GM12878 (cell line): ENCODE measurements around the gene CADM3. TPM values are rescaled to one million over a fixed set of nuclear protein-coding genes. Genes with fewer than 3 reads are reported as not detected.

Source experiments
- BCL3 ChIP-seq: IDR thresholded peaks from 2 replicates; pipeline ENCODE4 v1.6.1; 2011; ENCODE audit warnings: borderline replicate concordance, low read depth, mild to moderate bottlenecking, moderate library complexity, low read length; ENCODE audit not compliant: insufficient read depth, poor library complexity, severe bottlenecking
- CHD1 ChIP-seq: IDR thresholded peaks from 2 replicates; pipeline ENCODE4 v1.6.1; 2012; ENCODE audit warnings: low read depth, low read length, improper control_type of control experiment
- DPF2 ChIP-seq: fragments of 450-650 bp; IDR thresholded peaks from 2 replicates; pipeline ENCODE4 v1.6.1; 2017; ENCODE audit warnings: mild to moderate bottlenecking
- E2F8 ChIP-seq: fragments of 450-650 bp; IDR thresholded peaks from 2 replicates; pipeline ENCODE4 v1.6.1; 2018; ENCODE audit warnings: mild to moderate bottlenecking, low read depth, moderate library complexity; ENCODE audit not compliant: partially characterized antibody
- EGR1 ChIP-seq, 2 experiments: IDR thresholded peaks; 1 replicate in 1 of 2; 2 replicates in 1 of 2; pipeline ENCODE4 v1.6.1; 2011 to 2012; ENCODE audit warnings: low read depth in 2 of 2, low read length in 2 of 2, borderline replicate concordance in 1 of 2, mild to moderate bottlenecking in 1 of 2, moderate library complexity in 1 of 2
- ELK1 ChIP-seq: IDR thresholded peaks from 2 replicates; pipeline ENCODE4 v1.6.1; 2012; ENCODE audit warnings: low read depth, low read length, improper control_type of control experiment
- EZH2 ChIP-seq: IDR thresholded peaks from 2 replicates; pipeline ENCODE4 v1.6.1; 2012; ENCODE audit warnings: low read depth, mild to moderate bottlenecking, control low read depth, inconsistent platforms, low read length, borderline replicate concordance; ENCODE audit not compliant: control insufficient read depth
- GABPA ChIP-seq: IDR thresholded peaks from 2 replicates; pipeline ENCODE4 v1.6.1; 2014; ENCODE audit warnings: antibody characterized with exemption, low read depth, mild to moderate bottlenecking, inconsistent platforms
- IRF4 ChIP-seq: IDR thresholded peaks from 2 replicates; pipeline ENCODE4 v1.6.1; 2011; ENCODE audit warnings: low read depth, low read length
- MEF2A ChIP-seq: IDR thresholded peaks from 2 replicates; pipeline ENCODE4 v1.6.1; 2011; ENCODE audit warnings: low read depth, mild to moderate bottlenecking, low read length, moderate library complexity; ENCODE audit not compliant: insufficient read depth
- MTA3 ChIP-seq: IDR thresholded peaks from 2 replicates; pipeline ENCODE4 v1.6.1; 2012; ENCODE audit warnings: low read length, inconsistent platforms, borderline replicate concordance
- MXI1 ChIP-seq: fragments of 150-350 bp; IDR thresholded peaks from 2 replicates; pipeline ENCODE4 v1.6.1; 2011; ENCODE audit warnings: low read depth, mild to moderate bottlenecking, inconsistent platforms, low read length, improper control_type of control experiment
- PRDM15 ChIP-seq: fragments of 450-650 bp; formaldehyde crosslinking; IDR thresholded peaks from 2 replicates; pipeline ENCODE4 v1.4.0; 2020; ENCODE audit warnings: mild to moderate bottlenecking, moderate library complexity
- RAD21 ChIP-seq: IDR thresholded peaks from 2 replicates; pipeline ENCODE4 v1.6.1; 2011; ENCODE audit warnings: mild to moderate bottlenecking, low read depth, low read length, moderate library complexity; ENCODE audit not compliant: insufficient read depth
- RCOR1 ChIP-seq: conservative IDR thresholded peaks from 2 replicates; pipeline ENCODE4 v1.6.1; 2012; ENCODE audit warnings: low read depth, low read length, improper control_type of control experiment
- SMAD1 ChIP-seq: fragments of 450-650 bp; IDR thresholded peaks from 2 replicates; pipeline ENCODE4 v1.6.1; 2018; ENCODE audit warnings: mild to moderate bottlenecking, low read depth; ENCODE audit not compliant: partially characterized antibody
- SP1 ChIP-seq: IDR thresholded peaks from one replicate; pipeline ENCODE4 v1.6.1; 2011; ENCODE audit warnings: low read depth, low read length
- SRF ChIP-seq, 2 experiments: IDR thresholded peaks; 2 replicates each; pipeline ENCODE4 v1.6.1; 2011; ENCODE audit warnings: low read depth in 2 of 2, low read length in 2 of 2, mild to moderate bottlenecking in 1 of 2, moderate library complexity in 1 of 2
- polyA plus RNA-seq, 11 experiments: library from polyadenylated mRNA; depleted of rRNA in 4 of 11; unstranded in 6 of 11; stranded (reverse) in 5 of 11; fragments of >200 nt; fragmentation: Nextera tagmentation in 4 of 11; fragmentation: Illumina TruSeq in 1 of 11; extraction: Ambion mirVana in 4 of 11; extraction: Trizol in 1 of 11; gene quantifications; 1 replicate in 1 of 11; 2 replicates in 10 of 11; pipeline versions ENCODE4 v1.2.1 to v1.2.3, GENCODE V29; 2011 to 2016; ENCODE audit warnings: inconsistent platforms in 2 of 11, missing spikeins in 2 of 11, low read depth in 1 of 11
- total RNA-seq, 4 experiments: library from RNA; depleted of rRNA in 3 of 4; stranded (reverse); fragments of >200 nt in 3 of 4; fragmentation: Illumina TruSeq in 1 of 4; extraction: Trizol in 1 of 4; gene quantifications; 2 replicates each; pipeline versions ENCODE4 v1.2.1 to v1.2.3, GENCODE V29; 2013 to 2021
- TF ChIP-seq, protein P1 (sequence below): fragments of 450-650 bp; IDR thresholded peaks from 2 replicates; pipeline ENCODE4 v1.6.1; 2016; ENCODE audit warnings: mild to moderate bottlenecking

The CADM3 gene
- total and polyA plus RNA-seq, 10 of the 15 experiments (the other 5 are each of a cell fraction or from before 2014, with no cell fraction given), result 0.04 to 0.37 TPM; not detected in 8

DNA sequence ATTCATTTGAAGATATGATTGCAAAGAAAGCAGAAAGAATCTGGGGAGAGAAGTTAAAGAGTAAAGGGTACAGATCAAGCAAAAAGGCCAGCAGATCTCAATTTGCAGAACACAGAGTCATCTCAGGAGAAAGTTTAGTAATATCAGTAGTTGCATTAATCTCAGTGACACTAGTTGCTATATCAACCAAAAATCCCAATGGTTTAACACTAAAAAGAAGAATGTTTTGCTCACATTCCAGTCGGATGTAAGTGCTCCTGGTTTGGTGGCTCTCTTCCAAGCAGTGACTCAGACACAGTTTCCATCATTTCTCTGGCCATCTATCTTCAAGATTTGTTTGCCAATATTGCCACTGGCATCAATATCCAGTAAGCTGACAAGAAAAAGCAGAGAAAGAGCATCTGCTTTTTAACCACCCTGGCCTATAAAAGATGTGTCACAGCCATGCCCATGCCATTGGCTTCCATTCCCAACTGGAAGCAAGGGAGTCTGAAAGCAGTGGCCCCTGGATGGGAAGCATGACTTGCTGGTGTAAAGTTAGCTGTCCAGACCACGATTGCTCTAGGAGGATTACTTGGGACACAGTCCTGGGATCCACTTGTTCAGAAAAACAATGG is 49.3 kb upstream of the CADM3 start (continued):
- TF ChIP-seq, protein P1, sequence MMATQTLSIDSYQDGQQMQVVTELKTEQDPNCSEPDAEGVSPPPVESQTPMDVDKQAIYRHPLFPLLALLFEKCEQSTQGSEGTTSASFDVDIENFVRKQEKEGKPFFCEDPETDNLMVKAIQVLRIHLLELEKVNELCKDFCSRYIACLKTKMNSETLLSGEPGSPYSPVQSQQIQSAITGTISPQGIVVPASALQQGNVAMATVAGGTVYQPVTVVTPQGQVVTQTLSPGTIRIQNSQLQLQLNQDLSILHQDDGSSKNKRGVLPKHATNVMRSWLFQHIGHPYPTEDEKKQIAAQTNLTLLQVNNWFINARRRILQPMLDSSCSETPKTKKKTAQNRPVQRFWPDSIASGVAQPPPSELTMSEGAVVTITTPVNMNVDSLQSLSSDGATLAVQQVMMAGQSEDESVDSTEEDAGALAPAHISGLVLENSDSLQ, result peak; percentile 92
- TF ChIP-seq RCOR1, result no peak
- TF ChIP-seq SRF (IDR thresholded peaks at IDR 0.05; ENCODE audit: low read depth in 2 of 2, low read length in 2 of 2), result peak in 1 of 2 experiments; percentile 71; a peak in 2 of 4 replicates
- TF ChIP-seq MEF2A, result 0 out of 2 replicates have a peak, but pooled peaks have one; percentile 13
- 0 out of 2 replicates have a peak, but pooled peaks have one; percentile 32 for TF ChIP-seq GABPA
- peak; percentile 98 for TF ChIP-seq IRF4
- TF ChIP-seq RAD21, result no peak
- no peak for TF ChIP-seq PRDM15
- TF ChIP-seq ELK1, result no peak
- peak; percentile 37; the same call in 1 of the 2 replicates for TF ChIP-seq MTA3
- peak; percentile 90 for TF ChIP-seq DPF2
- no peak for TF ChIP-seq CHD1
- TF ChIP-seq MXI1, result no peak
- no peak for TF ChIP-seq EGR1 (IDR thresholded peaks at IDR 0.05; ENCODE audit: borderline replicate concordance in 1 of 2, low read depth in 2 of 2, low read length in 2 of 2)
- no peak for TF ChIP-seq BCL3
- no peak for TF ChIP-seq E2F8
- TF ChIP-seq SP1, result no peak
- TF ChIP-seq EZH2, result no peak
- no peak for TF ChIP-seq SMAD1
